ENCODE data around the gene NDUFA11.
"Not testable (repeated sequence)": the region's sequence is repeated elsewhere in the genome, so short reads cannot be mapped to it uniquely, and the experiment has no call there.

The NDUFA11 gene

DNA sequence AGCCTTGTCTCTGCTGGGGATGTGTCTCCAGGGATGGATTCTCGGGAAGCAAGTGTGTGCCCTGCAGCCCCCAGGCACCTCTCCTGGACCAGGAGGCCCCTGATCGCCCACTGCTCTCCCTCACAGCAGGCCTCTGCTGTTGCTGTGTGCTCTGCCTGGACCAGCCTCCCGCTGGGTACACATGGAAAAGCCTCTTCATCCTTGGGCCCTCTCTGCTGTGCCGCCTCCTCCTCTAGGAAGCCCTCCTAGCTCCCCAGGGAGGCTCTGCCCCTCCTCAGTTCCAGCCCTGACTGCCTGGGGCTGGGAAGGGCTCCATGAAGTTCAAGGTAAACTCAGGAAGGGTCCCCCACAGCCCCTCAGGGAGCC is 12.0 kb downstream of the NDUFA11 start:
- no peak for DNase-seq (ENCODE audit: extremely low read depth in 1 of 2, low read depth in 1 of 2)

DNA sequence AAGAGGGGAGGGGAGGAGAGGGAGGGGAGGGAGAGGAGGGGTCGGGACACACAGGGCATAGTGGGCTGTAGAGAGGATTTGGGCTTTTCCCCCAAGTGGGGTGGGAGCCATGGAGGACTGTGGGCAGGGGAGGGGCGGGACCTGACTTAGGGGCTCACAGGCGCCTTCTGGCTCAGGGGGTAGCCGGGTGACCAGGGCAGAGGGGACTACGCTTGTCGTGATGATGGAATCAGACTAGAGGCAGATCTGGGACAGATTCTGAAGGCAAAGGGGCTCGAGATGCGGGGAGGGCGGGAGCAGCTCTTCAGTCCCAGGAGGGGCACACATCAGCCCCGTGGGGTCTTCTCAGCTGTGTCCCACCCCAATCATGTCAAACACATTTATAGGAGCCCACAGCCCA is 13.5 kb downstream of the NDUFA11 start:
- DNase-seq (ENCODE audit: extremely low read depth in 1 of 2, low read depth in 1 of 2) = no peak

DNA sequence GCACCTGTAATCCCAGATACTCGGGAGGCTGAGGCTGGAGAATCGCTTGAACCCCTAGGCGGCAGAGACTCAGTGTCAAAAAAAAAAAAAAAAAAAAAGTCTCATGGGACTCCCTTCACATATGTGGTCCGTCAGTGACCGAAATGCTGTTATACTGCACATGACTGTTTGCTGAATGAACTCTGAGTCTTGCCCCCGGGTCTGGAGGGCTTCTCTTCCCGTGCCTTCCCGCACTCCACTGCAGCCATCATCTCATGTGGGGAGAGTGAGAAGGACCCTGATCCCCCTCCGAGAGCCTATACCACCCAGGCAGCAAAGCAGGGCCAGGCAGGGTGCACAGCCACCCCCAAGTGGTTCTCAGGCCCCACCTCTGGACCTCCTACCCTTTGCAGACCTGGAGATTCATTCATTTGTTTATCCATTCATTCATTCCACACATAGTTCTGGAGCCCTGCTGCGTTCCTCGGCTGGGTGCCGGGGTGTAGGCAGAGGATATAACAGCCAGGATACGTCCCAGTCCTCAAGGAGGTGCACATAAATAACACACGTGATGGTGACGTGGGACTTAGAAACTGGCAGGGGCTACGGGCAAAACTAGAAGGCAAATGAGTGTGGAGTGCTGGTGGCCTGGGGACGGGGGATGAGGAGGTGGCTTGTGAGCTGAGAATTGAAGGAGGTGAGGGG is 14.2 kb downstream of the NDUFA11 start:
- no peak for DNase-seq (ENCODE audit: extremely low read depth in 1 of 2, low read depth in 1 of 2)

DNA sequence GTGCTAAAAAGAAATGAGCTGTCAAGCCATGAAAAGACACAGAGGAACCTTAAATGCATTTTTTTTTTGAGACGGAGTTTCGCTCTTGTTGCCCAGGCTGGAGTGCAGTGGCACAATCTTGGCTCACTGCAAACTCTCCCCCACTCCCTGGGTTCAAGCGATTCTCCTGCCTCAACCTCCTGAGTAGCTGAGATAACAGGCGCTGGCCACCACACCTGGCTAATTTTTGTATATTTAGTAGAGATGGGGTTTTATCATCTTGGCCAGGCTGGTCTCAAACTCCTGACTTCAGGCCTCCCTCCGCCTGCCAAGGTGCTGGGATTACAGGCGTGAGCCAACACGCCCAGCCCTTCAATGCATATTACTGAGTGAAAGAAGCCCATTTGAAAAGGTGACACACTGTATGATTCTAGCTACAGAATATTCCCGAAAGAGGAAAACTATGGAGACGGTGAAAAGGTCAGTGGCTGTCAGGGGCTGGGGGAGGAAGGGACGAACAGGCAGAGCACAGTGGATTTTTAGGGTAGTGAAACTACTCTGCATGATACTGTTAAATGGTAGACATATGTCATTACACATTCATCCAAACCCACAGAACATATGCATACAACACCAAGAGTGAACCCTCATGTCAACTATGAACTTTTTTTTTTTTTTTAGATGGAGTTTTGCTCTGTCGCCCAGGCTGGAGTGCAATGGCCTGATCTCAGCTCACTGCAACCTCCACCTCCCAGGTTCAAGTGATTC is 19.4 kb downstream of the NDUFA11 start:
- not testable (repeated sequence) for DNase-seq (ENCODE audit: extremely low read depth in 1 of 2, low read depth in 1 of 2)

DNA sequence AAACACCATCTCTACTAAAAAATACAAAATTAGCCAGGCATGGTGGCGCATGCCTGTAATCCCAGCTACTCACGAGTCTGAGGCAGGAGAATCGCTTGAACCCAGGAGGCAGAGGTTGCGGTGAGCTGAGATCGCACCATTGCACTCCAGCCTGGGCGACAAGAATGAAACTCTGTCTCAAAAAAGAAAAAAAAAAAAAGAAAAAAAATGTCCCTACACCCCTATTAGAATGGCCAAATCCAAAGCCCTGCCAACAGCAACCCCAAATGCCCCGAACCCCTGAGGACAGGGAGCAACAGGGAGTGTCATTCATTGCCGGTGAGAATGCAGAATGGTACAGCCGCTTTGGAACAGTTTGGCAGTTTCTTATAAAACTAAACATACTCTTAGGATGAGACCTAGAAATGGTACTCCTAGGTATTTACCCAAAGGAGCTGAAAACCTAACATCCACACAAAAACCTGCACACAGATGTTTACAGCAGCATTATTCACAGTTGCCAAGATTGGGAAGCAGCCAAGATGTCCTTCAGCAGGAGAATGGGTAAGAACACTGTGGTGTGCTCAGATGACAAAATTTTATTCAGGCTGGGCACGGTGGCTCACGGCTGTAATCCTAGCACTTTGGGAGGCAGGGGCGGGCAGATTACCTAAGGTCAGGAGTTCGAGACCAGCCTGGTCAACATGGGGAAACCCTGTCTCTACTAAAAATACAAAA is 20.3 kb downstream of the NDUFA11 start:
- not testable (repeated sequence) for DNase-seq (ENCODE audit: extremely low read depth in 1 of 2, low read depth in 1 of 2)

DNA sequence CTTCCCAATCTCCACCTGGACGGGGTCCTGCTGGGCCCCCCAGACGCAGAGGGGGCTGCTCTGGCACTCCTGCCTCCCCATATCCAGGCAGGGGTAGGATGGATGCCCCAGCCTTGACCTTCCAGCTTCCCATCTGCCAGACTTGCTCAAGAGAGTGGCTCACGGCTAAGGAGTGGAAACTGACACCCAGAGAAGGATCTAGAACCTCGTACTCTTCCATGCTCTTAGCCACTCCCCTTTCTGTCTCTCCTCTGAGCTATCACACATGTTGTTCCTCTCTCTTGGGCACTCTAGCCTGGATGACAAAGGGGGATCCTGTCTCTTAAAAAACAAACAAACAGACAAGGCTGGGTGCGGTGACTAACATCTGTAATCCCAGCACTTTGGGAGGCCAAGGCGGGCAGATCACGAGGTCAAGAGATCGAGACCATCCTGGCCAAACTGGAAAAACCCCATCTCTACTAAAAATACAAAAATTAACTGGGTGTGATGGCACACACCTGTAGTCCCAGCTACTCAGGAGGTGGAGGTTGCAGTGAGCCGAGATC is 21.1 kb downstream of the NDUFA11 start:
- no peak for DNase-seq (ENCODE audit: extremely low read depth in 1 of 2, low read depth in 1 of 2)

DNA sequence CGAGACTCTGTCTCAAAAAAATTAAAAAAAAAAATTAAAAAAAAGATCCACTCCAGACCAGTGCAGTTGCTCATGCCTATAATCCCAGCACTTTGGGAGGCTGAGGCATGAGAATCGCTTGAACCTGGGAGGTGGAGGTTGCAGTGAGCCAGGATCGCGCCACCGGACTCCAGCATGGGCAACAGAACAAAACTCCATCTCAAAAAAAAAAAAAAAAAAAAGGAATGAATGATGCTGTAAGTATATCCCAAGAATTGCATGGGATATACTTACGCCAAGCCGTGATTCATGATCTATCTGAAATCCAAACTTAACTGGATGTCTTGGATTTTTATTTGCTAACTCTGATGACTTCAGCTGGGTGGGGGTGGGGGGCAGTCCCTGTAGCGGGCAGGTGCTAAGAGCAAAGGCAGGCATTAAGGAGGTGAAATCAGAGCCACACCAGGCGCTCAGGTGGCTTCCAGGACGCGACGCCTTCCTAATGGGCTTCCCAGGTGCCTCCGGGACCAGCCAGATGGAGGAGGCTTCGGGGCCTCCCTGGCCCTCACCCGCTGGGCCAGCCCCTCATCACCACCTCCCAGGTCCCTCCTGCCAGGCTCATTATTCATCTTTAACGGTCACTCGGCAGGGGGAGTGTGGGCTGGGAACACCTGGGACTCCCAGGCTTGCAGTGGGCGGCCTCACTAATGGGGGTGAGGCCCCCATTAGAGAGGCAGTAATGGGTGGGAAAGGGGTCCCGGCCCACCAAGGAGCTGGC is 21.9 kb downstream of the NDUFA11 start:
- DNase-seq (ENCODE audit: extremely low read depth in 1 of 2, low read depth in 1 of 2) = no peak

DNA sequence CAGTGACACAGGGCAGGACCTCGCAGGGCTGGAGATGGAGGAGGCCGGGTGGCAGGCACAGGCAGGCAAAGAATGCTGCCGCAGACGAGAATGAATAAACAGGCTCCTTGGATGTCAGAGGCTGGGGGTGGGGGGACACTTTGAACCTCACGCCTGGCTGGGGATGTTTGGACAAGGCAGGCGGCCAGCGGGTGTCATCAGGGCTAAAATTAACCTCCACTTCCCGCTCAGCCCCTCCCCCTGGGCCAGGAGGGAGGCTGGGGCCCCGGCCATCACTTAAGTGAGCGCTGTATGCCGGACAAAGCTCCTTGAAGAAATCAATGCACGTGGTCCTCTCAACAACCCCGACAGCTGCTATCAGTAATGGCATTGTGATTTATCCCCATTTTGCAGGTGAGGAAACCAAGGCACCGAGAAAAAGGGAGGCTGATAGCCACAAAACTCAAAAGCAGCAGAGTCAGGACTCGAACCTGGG is 22.9 kb downstream of the NDUFA11 start:
- DNase-seq (ENCODE audit: extremely low read depth in 1 of 2, low read depth in 1 of 2) = no peak

DNA sequence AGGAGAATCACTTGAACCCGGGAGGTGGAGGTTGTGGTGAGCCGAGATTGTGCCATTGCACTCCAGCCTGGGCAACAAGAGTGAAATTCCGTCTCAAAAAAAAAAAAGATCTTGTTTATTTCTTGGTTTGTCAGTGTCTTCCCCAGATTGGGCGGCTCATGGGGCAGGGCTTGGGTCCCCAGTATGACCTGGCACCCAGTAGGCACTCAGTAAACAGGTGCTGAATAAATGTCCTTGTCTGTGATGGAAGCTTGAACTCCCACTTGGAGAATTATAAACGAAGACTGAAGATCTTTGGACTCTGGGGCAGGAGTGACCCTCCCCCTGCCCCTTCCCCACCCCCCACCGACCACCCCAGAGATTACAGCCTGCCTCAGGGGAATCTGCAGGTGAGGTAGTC is 23.4 kb downstream of the NDUFA11 start:
- no peak for DNase-seq (ENCODE audit: extremely low read depth in 1 of 2, low read depth in 1 of 2)

DNA sequence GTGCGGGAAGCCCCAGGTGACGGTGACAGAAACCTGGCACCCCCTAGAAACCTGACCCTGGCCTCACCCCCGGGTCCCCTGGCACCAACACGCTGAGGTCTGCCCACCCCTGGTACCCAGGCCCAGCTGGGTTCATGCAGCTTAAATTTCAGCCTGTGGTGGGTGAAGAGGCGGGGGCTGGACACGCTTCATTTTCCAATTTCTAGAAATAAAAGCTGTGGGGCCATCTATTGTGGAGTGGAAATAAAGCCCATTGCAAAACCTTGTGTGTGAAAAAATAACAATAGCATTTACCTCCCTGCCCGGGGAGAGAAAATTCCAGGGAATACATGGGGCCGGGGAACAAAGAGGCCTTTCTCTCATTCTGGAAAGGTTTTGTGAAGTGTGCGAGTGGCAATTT is 25.7 kb downstream of the NDUFA11 start:
- DNase-seq (ENCODE audit: extremely low read depth in 1 of 2, low read depth in 1 of 2) = no peak

DNA sequence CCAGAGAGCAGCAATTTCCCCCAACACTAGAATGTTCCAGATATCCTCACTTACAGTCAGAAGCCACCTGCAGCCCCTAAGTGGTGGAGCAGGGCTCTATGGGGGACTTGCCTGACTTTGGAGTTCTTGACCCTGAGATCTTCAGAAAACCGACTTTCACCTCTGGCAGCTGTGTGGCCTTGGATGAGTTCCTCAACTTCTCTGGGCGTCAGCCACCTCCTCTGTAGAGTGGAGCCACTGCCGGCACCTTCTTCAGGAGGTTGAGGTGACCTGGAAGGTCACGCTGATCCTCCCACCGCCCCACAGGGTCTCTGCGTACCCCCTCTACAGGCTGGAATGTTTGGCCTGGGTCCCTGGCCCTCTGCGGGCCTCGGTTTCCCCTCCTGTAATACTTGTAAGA is 26.2 kb downstream of the NDUFA11 start:
- no peak for DNase-seq (ENCODE audit: extremely low read depth in 1 of 2, low read depth in 1 of 2)

DNA sequence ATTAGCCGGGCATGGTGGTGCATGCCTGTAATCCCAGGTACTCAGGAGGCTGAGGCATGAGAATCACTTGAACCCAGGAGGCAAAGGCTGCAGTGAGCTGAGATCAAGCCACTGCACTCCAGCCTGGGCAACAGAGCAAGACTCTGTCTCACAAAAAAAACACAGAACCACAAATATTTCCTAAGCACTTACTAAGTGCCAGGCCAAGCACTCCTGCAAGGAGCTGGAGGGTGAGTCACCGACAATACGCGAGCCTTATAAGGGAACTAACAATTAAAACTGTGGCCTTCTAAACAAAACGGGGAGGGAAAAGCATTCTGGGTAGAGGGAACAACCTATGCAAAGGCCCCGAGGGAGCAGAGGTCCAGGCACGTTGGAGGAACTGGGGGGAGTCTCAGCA is 29.1 kb downstream of the NDUFA11 start:
- not testable (repeated sequence) for DNase-seq (ENCODE audit: extremely low read depth in 1 of 2, low read depth in 1 of 2)

DNA sequence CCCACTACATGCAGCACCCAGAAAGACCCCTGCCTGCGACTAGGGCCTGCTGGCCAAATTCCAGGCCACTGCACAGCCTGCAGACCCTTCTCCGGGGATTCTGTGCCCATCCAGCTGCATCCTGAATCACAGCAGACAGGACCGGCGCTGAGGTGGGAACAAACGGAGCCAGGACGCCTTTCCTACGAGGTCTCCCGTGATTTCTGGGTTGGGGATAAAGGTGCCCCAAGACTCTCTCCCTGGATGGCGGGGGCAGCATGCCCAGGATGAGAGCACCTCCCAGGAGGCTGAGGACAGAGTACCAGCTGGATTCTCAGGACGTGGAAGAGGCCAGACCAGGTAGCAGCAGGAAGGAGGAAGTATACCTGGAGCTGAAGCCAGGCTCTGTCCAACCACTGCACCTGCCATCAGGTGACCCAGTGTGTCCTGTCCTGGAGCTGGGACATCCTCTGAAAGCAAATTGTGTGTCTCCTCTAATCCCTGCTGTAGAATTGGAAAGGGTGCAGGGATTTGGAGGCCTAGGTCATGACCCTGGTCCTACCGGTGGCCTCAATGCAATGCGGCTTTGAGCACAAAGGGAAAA is 29.9 kb downstream of the NDUFA11 start:
- no peak for DNase-seq (ENCODE audit: extremely low read depth in 1 of 2, low read depth in 1 of 2)

DNA sequence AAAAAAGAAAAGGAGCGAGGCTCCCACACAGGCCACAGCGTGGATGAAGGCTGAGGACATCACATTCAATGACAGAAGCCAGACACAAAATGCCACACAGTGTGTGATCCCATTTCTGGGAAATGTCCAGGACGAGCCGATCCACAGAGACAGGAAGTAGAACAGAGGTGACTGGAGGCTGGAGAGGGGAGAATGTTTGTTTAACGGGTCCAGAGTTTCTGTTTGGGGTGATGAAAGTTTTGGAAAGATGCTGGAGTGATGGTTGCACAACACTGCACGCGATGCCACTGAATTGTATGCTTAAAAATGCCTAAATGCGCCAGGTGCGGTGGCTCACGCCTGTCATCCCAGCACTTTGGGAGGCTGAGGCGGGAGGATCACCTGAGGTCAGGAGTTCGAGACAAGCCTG is 32.6 kb downstream of the NDUFA11 start:
- no peak for DNase-seq (ENCODE audit: extremely low read depth in 1 of 2, low read depth in 1 of 2)

DNA sequence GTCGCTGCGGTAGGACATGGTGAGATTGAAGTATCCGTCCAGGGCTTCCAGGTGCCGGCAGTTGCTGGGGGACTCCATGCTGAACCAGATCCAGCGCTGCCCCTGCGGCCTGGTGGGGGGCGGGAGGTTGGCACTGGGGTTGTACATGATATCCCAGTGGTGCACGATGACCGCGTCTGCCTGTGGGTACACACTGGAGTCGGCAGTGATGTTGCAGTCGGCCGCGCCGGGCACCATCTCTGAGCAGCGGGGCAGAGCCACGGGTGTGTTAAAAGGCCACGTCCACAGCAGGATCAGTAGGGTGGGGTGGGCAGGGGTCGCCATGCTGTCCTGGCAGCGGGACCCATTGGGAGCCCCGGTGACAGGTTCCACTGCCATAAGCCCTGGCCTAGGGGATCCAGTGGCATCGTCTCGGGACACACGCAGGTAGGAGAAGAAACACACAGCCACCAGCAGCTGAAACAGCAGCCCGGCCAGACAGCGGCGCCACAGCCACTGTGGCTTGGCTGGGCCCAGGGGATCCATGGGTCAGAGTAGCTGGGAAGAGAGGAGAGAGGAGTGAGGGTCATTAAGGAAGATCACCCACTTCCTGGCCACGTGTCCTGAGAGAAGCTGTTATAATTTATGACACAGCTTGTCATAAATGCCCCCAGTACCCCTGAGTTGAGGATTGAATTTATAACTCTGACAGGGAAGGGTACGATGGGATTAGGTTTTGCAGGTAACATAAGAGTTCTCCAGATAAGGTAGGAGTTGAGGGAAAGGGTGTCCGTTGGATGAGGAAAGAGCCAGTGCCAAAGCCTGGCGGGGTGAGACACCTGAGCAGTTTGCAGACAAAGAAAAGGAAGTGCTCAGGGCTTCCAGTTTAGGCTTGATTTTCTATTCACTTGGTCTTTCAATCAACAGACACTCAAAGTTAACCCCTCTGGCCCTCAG is 36.1 kb downstream of the NDUFA11 start:
- DNase-seq (ENCODE audit: extremely low read depth in 1 of 2, low read depth in 1 of 2) = no peak

DNA sequence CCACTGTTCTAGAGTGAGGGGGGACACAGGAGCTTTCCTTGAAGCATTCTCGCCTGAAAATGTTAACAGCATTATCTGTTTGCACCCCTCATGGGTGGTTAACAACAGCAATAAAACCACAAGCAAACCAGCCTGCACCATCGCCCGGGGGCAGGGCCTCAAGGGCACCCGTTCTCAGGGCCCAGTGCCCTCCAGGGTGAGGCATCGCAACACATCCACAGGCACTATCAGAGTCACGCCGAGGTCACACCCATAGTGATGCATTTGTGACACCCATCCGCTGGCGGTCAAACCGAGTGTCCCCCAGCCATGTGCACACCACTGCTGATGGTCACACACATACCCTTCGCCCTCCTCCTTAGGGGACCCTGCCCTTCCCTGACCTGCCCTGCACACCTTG is 37.8 kb downstream of the NDUFA11 start:
- DNase-seq (ENCODE audit: extremely low read depth in 1 of 2, low read depth in 1 of 2) = no peak

DNA sequence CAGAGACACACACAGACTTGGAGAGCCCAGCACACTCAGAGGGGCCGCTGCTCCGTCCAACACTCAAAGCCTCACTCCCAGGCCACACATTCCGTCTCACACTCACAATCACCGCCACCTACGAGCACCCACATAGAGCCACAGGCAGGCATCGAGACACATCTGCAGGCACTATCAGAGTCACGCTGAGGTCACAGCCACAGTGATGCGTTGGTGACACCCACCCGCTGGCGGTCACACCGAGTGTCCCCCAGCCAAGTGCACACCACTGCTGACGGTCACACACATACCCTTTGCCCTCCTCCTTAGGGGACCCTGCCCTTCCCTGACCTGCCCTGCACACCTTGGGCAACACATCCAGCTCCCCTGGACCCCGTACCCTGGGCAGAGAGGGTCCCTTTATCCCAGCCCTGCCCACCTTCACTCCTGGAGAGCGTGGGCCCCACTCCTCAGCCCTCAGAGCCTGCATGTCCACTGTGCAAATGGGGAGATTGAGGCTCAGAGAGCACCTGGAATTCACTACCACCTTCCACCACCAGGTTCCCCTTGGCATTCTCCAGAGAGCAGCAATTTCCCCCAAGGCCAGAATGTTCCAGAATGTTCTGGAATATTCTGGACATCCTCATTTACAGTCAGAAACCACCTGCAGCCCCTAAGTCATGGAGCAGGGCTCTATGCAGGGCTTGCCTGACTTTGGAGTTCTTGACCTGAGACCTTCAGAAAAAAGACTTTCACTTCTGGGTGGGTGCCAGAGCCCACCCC is 38.7 kb downstream of the NDUFA11 start:
- DNase-seq (ENCODE audit: extremely low read depth in 1 of 2, low read depth in 1 of 2) = no peak

DNA sequence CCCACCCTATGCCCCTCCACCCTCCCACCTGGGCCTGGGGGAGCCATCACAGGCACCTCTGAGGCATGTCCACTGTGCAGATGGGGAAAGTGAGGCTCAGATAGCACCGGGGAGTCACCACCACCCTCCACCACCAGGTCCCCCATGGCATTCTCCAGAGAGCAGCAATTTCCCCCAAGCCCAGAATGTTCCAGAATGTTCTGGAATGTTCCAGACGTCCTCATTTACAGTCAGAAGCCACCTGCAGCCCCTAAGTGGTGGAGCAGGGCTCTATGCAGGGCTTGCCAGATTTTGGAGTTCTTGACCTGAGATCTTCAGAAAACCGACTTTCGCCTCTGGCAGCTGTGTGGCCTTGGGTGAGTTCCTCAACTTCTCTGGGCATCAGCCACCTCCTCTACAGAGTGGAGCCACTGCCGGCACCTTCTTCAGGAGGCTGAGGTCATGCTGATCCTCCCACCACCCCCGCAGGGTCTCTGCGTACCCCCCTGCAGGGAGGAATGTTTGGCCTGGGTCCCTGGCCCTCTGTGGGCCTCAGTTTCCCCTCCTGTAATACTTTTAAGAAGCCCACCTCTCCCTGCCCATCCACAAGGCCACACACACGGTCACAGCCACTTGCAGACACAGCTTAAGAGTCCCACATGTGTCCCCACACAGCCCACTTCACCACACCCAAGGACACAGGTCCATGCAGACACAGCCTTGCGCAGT is 39.4 kb downstream of the NDUFA11 start:
- no peak for DNase-seq (ENCODE audit: extremely low read depth in 1 of 2, low read depth in 1 of 2)

Measured in stimulated activated CD8-positive, alpha-beta memory T cell treated with anti-CD3 and anti-CD28 coated beads, Interleukin-7, amount 100 ng/mL, for 48 hours (primary cell).